A673 (cell line): ENCODE measurements around the gene CASP9.
"Not testable (repeated sequence)": the region's sequence is repeated elsewhere in the genome, so short reads cannot be mapped to it uniquely, and the experiment has no call there.

Source experiments
- EZH2 ChIP-seq: fragments of 200-600 bp; sonication (generic); IDR thresholded peaks from 2 replicates; pipeline ENCODE4 v1.6.1; 2017; ENCODE audit warnings: borderline replicate concordance, low read depth, mild to moderate bottlenecking, mixed read lengths, antibody characterized with exemption, low read length; ENCODE audit not compliant: poor library complexity, severe bottlenecking
- TF ChIP-seq, protein P1 (sequence below): fragments of 300-800, 200-600 bp; sonication (generic); conservative IDR thresholded peaks from 2 replicates; pipeline ENCODE4 v1.5.1; 2017; ENCODE audit warnings: low read depth, mild to moderate bottlenecking, antibody characterized with exemption, low read length, moderate library complexity, mixed read lengths

DNA sequence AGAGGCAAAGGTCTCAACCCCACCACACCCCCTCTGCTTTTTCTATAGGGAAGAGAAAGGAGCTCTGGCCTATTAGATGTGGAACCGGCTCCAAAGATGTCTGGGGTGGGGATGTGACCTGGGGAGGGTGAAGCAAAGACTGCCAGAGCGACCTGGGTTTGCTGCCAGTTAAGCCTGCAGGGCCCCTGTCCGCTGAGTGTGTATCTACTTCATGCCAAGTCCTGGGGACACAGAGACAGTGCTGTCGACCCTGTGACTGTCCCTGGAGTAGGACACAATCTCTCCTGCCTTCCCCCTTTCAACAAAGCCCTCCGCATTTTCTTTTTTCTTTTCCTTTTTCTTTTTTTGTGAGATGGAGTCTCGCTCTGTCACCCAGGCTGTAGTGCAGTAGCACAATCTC, 41.6 kb downstream of the CASP9 start:
- TF ChIP-seq, protein P1, sequence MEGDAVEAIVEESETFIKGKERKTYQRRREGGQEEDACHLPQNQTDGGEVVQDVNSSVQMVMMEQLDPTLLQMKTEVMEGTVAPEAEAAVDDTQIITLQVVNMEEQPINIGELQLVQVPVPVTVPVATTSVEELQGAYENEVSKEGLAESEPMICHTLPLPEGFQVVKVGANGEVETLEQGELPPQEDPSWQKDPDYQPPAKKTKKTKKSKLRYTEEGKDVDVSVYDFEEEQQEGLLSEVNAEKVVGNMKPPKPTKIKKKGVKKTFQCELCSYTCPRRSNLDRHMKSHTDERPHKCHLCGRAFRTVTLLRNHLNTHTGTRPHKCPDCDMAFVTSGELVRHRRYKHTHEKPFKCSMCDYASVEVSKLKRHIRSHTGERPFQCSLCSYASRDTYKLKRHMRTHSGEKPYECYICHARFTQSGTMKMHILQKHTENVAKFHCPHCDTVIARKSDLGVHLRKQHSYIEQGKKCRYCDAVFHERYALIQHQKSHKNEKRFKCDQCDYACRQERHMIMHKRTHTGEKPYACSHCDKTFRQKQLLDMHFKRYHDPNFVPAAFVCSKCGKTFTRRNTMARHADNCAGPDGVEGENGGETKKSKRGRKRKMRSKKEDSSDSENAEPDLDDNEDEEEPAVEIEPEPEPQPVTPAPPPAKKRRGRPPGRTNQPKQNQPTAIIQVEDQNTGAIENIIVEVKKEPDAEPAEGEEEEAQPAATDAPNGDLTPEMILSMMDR: not testable (repeated sequence)
- TF ChIP-seq EZH2: not testable (repeated sequence)
